Measurements from ENCODE around the gene ARHGEF7.

ARHGEF7 gene

DNA sequence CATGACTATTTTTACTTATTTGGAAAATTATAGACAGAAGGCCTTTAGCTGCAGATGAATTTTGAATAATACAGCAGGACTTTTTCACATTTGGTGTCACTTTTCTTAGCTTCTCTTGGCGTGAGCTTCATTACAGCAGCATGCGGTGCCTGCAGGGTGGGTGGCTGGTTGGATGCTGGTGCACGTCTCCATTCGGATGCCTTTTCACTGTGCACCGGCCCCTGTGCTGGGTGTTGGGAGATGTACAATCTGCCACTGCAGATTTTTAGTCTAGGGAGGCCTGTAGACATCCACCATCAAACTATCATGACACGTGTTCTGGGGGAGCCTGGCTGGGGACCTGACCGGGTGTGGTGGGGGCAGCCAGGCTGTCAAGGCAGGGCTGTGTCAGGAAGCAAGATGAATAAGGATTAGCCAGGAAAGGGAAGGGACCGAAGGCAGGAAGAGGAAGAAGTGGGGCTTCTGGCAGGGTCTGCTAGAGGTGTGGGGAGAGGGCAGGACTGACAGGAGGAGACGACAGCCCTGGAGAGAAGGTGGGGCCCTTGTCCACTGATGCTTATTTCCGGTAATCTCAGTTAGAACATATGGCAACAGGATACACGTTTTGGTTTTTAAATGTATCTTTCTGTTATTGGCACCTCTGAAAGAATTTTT lies 88.8 kb downstream of the ARHGEF7 start:
- no peak for DNase-seq (ENCODE audit: extremely low read depth, low read depth)
- H3K4me3 ChIP-seq (replicated peaks; ENCODE audit: low read depth, low read length), result peak overlapping the region; percentile 56
- TF ChIP-seq, protein P1, sequence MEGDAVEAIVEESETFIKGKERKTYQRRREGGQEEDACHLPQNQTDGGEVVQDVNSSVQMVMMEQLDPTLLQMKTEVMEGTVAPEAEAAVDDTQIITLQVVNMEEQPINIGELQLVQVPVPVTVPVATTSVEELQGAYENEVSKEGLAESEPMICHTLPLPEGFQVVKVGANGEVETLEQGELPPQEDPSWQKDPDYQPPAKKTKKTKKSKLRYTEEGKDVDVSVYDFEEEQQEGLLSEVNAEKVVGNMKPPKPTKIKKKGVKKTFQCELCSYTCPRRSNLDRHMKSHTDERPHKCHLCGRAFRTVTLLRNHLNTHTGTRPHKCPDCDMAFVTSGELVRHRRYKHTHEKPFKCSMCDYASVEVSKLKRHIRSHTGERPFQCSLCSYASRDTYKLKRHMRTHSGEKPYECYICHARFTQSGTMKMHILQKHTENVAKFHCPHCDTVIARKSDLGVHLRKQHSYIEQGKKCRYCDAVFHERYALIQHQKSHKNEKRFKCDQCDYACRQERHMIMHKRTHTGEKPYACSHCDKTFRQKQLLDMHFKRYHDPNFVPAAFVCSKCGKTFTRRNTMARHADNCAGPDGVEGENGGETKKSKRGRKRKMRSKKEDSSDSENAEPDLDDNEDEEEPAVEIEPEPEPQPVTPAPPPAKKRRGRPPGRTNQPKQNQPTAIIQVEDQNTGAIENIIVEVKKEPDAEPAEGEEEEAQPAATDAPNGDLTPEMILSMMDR (IDR thresholded peaks at IDR 0.05; ENCODE audit: low read depth, low read length, missing control alignments), result no peak

DNA sequence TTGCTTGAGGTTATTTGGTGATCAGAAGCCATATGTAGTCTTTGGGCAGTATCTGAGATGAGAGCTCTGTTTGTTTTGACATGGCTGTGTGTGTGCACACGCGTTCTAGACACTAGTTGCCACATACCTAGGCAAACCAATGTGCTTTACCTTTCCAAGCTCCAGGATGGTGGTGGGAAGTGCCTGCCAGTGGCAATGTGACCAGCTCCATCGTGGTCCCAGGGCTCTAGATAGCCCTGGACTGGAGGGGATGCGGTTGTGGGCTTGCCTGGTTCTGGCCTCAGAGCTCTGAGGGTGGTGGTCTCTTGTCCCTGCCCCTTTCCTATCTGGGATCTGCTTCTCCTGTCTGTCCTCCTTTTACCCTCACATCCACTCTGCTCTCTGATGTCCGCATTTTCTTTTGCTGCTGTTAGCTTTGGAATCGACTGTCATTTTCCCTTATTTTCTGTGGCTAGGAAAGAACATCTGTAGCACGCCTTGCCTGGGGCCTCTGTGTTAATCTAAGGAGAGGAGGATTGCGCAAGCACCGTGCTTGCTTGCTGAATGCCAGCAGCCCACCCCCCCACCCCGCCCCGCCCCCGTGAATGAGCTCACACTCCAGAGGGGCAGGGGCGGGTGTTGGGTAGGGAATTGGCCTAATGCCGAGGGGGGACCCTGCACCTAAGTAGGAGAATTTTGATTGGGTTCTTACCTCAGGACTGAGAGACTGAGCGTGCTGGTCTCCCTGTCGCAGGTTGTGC lies 89.5 kb downstream of the ARHGEF7 start:
- DNase-seq (ENCODE audit: extremely low read depth, low read depth), result no peak
- TF ChIP-seq, protein P1 (IDR thresholded peaks at IDR 0.05; ENCODE audit: low read depth, low read length, missing control alignments), result no peak
- H3K4me3 ChIP-seq (replicated peaks; ENCODE audit: low read depth, low read length), result peak overlapping the region; percentile 56

DNA sequence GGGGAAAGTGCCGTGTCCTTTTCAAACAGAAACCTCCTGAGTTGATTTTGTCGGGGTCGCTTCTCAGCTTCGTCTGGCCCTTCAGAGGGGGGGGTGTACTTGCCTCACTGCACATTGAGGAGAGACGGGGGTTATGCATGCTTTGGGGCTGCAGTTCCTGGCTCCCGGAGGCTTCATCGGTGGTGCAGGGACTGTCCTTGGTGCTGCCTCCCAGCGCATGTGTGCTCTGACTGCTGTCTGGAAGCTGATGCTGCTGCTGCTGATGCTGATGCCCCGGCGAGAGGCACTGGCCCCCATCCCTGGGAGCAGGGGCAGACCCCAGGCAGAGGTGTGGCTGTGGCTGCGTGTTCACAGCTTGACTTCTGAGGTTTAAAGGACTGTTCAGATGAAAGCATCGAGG lies 91.0 kb downstream of the ARHGEF7 start:
- no peak for DNase-seq (ENCODE audit: extremely low read depth, low read depth)
- no peak overlapping the region for H3K4me3 ChIP-seq (replicated peaks; ENCODE audit: low read depth, low read length)
- TF ChIP-seq, protein P1 (IDR thresholded peaks at IDR 0.05; ENCODE audit: low read depth, low read length, missing control alignments), result no peak

GRCh38 chr13:111209613-111210012 lies 94.5 kb downstream of the ARHGEF7 start:
- no peak overlapping the region for H3K4me3 ChIP-seq (replicated peaks; ENCODE audit: low read depth, low read length)
- TF ChIP-seq, protein P1 (IDR thresholded peaks at IDR 0.05; ENCODE audit: low read depth, low read length, missing control alignments), result no peak
- no peak for DNase-seq (ENCODE audit: extremely low read depth, low read depth)

DNA sequence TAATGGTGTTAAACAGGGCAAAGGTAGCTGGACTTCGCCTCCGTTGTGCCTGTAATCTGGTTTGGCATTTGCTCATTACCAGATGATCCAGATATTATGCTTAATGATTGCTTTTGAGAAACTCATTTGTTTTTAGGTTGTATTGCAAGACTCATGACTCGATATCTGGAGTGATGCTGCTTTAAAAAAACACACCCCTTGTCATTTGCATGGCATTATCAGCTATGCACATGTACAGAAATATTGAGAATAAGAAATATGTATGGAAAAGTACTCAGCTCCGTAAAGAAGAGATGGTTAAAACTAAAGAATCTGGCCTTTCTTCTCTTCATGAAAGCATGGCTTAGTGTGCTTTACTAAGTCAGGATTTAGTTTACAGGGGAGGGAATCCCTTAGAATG lies 95.0 kb downstream of the ARHGEF7 start:
- peak overlapping the region; percentile 10; the same call in 1 of the 2 replicates for H3K4me3 ChIP-seq (replicated peaks; ENCODE audit: low read depth, low read length)

DNA sequence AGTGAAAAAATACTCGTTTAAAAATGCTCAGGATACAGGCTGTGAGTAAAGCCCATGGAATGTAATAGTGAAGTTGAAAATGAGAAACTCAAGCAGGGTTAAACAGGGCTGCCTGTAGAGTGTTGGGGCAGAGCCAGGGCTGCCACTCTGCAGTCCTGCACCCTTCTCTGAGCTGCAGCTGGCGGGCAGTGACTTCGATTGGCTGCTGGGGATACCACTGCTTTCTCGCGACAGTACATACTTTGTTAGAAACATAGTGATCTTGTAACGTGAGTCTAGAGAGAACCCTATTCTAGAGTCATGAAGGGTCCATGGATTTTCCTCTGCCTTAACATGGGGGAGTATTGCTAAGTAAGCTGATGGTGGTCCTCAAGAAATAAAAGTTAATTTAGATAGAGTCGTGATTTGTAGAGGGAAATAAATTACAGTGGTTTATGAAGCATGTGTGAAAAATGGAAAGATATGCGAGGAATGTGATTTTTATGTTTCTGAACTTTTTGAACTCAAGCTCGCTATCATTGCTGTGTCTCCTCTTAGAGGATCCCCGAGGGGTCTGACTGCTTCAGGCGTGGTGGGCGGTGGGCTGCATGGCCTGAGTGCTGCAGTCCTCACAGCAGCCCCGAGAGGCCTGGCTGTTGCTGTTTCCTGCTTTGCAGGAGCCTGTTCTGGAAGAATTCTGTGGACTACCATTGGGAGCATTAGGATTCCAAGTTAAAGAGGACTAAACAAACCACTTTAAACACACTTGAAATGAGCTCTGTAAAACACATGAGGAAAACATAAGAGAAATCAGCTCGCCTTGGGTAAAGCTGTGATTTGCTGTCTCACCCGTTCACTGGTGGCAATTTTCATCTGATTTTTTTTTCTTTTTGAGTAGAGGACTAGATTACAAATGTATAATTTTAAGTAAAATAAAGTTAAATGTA lies 95.7 kb downstream of the ARHGEF7 start:
- DNase-seq (ENCODE audit: extremely low read depth, low read depth), result no peak
- TF ChIP-seq, protein P1 (IDR thresholded peaks at IDR 0.05; ENCODE audit: low read depth, low read length, missing control alignments), result no peak
- H3K4me3 ChIP-seq (replicated peaks; ENCODE audit: low read depth, low read length), result peak overlapping the region; percentile 10; the same call in 1 of the 2 replicates

More for the DNA sequence above, 95.0 kb downstream of the ARHGEF7 start:
- no peak for DNase-seq (ENCODE audit: extremely low read depth, low read depth)
- TF ChIP-seq, protein P1 (IDR thresholded peaks at IDR 0.05; ENCODE audit: low read depth, low read length, missing control alignments), result no peak

All from HFF-Myc (cell line).